Measurements from ENCODE around the gene KRT79.

Gene KRT79

GRCh38 chr12:52817699-52818238 is 16.3 kb downstream of the KRT79 start:
- no peak for DNase-seq

- DNase-seq, result no peak
These were observed 17.0 kb downstream of the KRT79 start for GRCh38 chr12:52817003-52817698.

GRCh38 chr12:52815676-52816588 is 18.2 kb downstream of the KRT79 start:
- no peak for DNase-seq

GRCh38 chr12:52815161-52815560 is 18.9 kb downstream of the KRT79 start:
- DNase-seq, result no peak

- no peak for DNase-seq
These were observed 19.4 kb downstream of the KRT79 start for GRCh38 chr12:52814710-52815155.

GRCh38 chr12:52813885-52814709 is 20.0 kb downstream of the KRT79 start, which contains the start of gene KRT4:
Gene KRT4 (minus strand): TSS chr12:52814116. CDS start chr12:52814058, 58 bp downstream.
- DNase-seq, result no peak

GRCh38 chr12:52813203-52813819 is 20.8 kb downstream of the KRT79 start:
- DNase-seq, result no peak

GRCh38 chr12:52812749-52813148 is 21.4 kb downstream of the KRT79 start:
- DNase-seq, result no peak

GRCh38 chr12:52812073-52812400 is 22.1 kb downstream of the KRT79 start:
- DNase-seq, result no peak

- DNase-seq, result no peak
These were observed 22.7 kb downstream of the KRT79 start for GRCh38 chr12:52811191-52812072.

GRCh38 chr12:52810554-52810953 is 23.6 kb downstream of the KRT79 start:
- no peak for DNase-seq

GRCh38 chr12:52809166-52809565 is 24.9 kb downstream of the KRT79 start:
- no peak for DNase-seq

- DNase-seq, result no peak
These were observed 25.4 kb downstream of the KRT79 start for GRCh38 chr12:52808573-52809160.

- no peak for DNase-seq
These were observed 26.3 kb downstream of the KRT79 start for GRCh38 chr12:52807544-52808470.

- DNase-seq, result peak; percentile 38
These were observed 27.1 kb downstream of the KRT79 start for GRCh38 chr12:52806821-52807543.

GRCh38 chr12:52806169-52806811 is 27.8 kb downstream of the KRT79 start:
- no peak for DNase-seq

GRCh38 chr12:52805739-52806138 is 28.4 kb downstream of the KRT79 start:
- peak; percentile 5 for DNase-seq

GRCh38 chr12:52805000-52805399 is 29.1 kb downstream of the KRT79 start:
- no peak for DNase-seq

- no peak for DNase-seq
These were observed 31.7 kb downstream of the KRT79 start for GRCh38 chr12:52802442-52802841.
